IPS-20b (cell line): Measurements from ENCODE around the gene VPS13D.
"Not testable (repeated sequence)": the region's sequence is repeated elsewhere in the genome, so short reads cannot be mapped to it uniquely, and the experiment has no call there.

Experiments
- H3K27ac ChIP-seq: one replicate; pipeline ENCODE4 v1.5.1; 2013; ENCODE audit warnings: low read length
- H3K27me3 ChIP-seq: 2 replicates; pipeline ENCODE4 v1.6.1; 2013; ENCODE audit warnings: mild to moderate bottlenecking, low read length, inconsistent platforms; ENCODE audit not compliant: insufficient read depth
- H3K36me3 ChIP-seq: 2 replicates; pipeline ENCODE4 v1.6.1; 2013; ENCODE audit warnings: low read depth, mild to moderate bottlenecking, inconsistent platforms, low read length, moderate library complexity; ENCODE audit not compliant: insufficient read depth
- H3K4me1 ChIP-seq: 2 replicates; pipeline ENCODE4 v1.6.1; 2013; ENCODE audit warnings: mild to moderate bottlenecking, control low read depth, inconsistent platforms, low read length, moderate library complexity; ENCODE audit not compliant: insufficient read depth
- H3K4me3 ChIP-seq: 2 replicates; pipeline ENCODE4 v1.5.1; 2013; ENCODE audit warnings: mild to moderate bottlenecking, low read length, inconsistent platforms
- H3K9ac ChIP-seq: 2 replicates; pipeline ENCODE4 v1.6.1; 2013; ENCODE audit warnings: low read depth, mild to moderate bottlenecking, inconsistent platforms, low read length, moderate library complexity
- H3K9me3 ChIP-seq: 2 replicates; pipeline ENCODE4 v1.6.1; 2013; ENCODE audit warnings: mild to moderate bottlenecking, low read depth, low read length, inconsistent platforms; ENCODE audit not compliant: insufficient read depth

VPS13D gene

GRCh38 chr1:12451560-12451900 is 221.7 kb downstream of the VPS13D start:
- H3K27ac ChIP-seq, result no peak overlapping the region
- no peaks in the 10 kb centered on the region for H3K36me3 ChIP-seq
- no peak overlapping the region for H3K4me3 ChIP-seq

DNA sequence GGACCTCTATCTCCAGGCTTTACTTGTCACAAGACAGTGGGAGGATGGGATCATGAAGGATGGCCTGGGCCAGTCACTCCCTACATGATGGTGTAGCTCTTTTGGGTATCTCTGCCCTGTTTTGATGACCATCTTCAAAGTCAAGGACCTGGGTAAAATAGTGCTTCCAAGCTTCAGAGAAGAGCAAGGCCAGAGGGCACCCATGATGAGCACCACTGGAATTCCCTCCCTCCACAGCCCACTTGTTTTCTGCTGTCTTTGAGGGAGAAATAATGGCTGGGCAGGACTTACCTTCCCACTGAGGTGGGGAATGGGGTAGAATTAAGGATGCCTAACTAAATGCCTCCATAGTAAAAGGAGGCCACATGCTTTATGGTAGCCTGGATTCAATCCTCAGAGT is 222.4 kb downstream of the VPS13D start:
- Histone ChIP-seq H3K4me1 (peaks cover 16% of the 10 kb centered on the region), H3K4me3 (no peak overlapping the region), H3K27me3 (no peaks in the 10 kb centered on the region), H3K9ac (no peak overlapping the region), H3K36me3 (peaks cover 4% of the 10 kb centered on the region; the same call in 1 of the 2 replicates), H3K9me3 (no peaks in the 10 kb centered on the region), H3K27ac (no peak overlapping the region)

More at GRCh38 chr1:12451560-12451900, 221.7 kb downstream of the VPS13D start:
- Histone ChIP-seq H3K4me1 (peaks cover 16% of the 10 kb centered on the region), H3K9me3 (no peaks in the 10 kb centered on the region), H3K9ac (no peak overlapping the region), H3K27me3 (no peaks in the 10 kb centered on the region)

DNA sequence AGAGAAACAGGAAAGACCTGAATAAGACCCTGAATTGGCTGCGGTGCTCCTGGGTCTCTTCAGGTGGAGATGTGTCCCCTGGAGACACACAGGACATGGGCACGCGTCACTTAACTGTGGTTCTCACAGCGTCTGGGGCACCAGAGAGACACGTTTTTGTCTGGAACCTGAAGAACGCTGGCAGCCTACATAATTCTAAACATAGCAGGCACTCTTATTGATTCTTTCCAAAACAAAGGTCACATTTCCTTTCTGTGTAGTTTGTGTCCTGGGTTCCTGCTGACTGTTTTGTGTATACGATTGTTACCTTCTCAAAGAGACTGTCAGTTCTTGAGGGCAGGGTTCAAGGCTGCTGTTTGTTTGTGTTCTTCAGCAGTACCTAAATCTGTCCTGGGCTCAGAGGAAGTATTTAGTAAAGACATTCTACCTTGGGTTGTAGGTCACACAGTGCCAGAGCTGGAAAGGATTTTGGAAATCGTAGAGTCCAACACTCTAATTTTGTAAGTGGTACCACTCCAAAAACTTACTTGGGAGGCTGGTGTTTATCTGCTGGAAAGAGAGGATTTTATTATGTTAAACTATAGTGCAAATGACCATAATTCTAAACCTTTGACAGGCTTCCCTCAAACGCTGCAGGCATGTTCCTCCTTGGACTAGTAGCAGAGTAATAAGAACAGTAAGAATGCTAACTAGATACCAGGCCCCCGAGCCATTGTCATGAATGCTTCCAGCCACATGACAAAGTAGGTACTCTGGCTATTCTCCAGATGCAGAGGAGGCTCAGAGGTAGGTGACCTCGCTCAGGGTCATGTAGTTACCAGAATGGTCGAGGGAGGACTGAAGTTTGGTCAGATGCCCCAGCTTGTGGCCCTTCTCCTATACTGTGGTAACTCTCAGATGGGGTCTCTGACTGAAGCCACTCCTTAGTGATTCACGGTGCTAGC is 223.8 kb downstream of the VPS13D start:
- H3K27me3 ChIP-seq, result no peaks in the 10 kb centered on the region
- no peak overlapping the region for H3K27ac ChIP-seq
- H3K4me1 ChIP-seq, result peaks cover 10% of the 10 kb centered on the region
- H3K4me3 ChIP-seq, result no peak overlapping the region
- no peak overlapping the region for H3K9ac ChIP-seq
- H3K36me3 ChIP-seq, result peaks cover 4% of the 10 kb centered on the region; the same call in 1 of the 2 replicates
- no peaks in the 10 kb centered on the region for H3K9me3 ChIP-seq

DNA sequence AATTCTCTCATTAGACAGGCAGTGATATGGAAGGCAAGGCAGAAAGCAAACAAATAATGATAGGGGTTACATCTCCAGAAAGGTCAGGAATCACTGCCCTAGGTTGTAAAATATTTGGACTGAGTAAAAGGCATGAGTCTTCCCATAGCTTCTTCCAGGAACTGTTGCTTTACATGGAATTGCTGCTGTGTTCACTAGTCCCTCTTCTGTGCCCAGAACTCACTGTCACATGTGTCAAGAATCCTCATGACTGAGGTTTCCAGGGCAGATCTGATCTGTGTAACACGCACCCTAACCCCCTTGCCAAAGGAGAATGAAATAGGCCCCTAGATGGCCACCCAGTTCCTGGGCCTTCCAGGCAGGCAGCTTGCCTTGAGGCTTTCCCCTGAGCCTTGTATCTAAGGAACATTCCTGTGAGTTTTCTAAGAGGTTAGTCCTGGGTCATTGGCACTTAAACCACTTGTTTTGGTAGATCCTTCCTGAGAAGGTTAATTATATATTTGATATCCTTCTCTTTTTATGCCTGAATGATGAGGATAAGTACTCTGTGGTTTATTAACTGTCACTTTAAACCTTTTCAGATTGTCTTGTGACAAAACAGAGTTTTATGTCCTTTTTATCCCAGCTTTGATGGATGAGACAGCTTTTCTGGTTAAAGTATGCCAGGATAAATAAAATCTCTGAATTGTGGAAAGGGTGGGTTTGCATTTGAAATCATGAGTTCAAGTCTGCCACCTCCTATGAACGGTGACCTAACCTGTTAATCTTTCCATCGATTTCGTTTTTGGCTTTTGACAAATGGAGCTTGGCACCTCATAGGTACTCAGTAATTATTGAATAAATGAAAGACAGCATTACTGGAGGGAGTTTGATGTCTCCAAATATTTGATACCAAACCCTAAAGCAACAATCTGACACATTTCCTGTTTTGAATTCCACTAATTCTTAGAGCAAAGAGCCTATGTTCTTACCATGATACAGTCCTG is 224.9 kb downstream of the VPS13D start:
- no peak overlapping the region for H3K4me3 ChIP-seq
- no peaks in the 10 kb centered on the region for H3K9me3 ChIP-seq
- no peak overlapping the region for H3K9ac ChIP-seq
- peaks cover 4% of the 10 kb centered on the region; the same call in 1 of the 2 replicates for H3K36me3 ChIP-seq
- no peaks in the 10 kb centered on the region for H3K27me3 ChIP-seq
- H3K27ac ChIP-seq, result no peak overlapping the region
- H3K4me1 ChIP-seq, result peaks cover 10% of the 10 kb centered on the region

DNA sequence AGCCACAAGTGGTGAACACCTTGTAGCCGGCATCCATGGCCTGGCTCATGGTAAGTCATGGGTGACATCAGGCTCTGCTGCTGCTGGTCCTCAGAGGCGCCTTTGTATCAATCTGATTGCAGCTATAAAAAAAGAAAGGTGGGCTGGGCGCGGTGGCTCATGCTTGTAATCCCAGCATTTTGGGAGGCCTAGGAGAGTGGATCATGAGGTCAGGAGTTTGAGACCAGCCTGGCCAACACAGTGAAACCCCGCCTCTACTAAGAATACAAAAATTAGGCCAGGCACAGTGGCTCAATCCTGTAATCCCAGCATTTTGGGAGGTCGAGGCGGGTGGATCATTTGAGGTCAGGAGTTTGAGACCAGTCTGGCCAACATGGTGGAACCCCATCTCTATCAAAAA is 226.3 kb downstream of the VPS13D start:
- not testable (repeated sequence) for H3K4me1 ChIP-seq, H3K27me3 ChIP-seq, H3K9me3 ChIP-seq, H3K27ac ChIP-seq, H3K36me3 ChIP-seq, H3K9ac ChIP-seq, H3K4me3 ChIP-seq

DNA sequence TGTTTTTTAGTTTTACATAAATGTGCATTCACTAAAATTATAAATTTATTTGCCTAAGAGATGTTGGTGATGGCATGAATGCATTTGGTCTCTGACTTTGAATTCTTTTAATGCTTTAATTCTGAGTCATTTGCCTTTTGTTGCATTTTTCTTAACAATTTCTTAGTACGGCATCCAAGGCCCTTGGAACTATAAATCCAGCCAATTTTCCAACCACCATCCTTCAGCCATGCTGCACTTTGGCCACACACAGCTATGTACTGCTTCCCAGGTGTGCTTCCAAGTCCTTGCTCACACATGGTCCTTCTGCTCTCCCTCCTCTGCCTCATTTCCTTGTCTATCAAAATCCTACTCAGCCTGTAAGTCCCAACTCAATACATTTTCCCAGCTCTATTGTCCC is 227.1 kb downstream of the VPS13D start:
- Histone ChIP-seq H3K9me3 (no peaks in the 10 kb centered on the region), H3K36me3 (peaks cover 4% of the 10 kb centered on the region; the same call in 1 of the 2 replicates), H3K27ac (no peak overlapping the region), H3K27me3 (no peaks in the 10 kb centered on the region), H3K4me1 (peaks cover 10% of the 10 kb centered on the region), H3K4me3 (no peak overlapping the region), H3K9ac (no peak overlapping the region)

GRCh38 chr1:12457771-12458170 is 227.9 kb downstream of the VPS13D start:
- Histone ChIP-seq H3K4me1 (peaks cover 10% of the 10 kb centered on the region), H3K27ac (no peak overlapping the region), H3K9ac (no peak overlapping the region), H3K27me3 (no peaks in the 10 kb centered on the region), H3K4me3 (no peak overlapping the region), H3K36me3 (peaks cover 4% of the 10 kb centered on the region; the same call in 1 of the 2 replicates), H3K9me3 (no peaks in the 10 kb centered on the region)

GRCh38 chr1:12458571-12458970 is 228.7 kb downstream of the VPS13D start:
- no peak overlapping the region for H3K9ac ChIP-seq
- H3K9me3 ChIP-seq, result no peaks in the 10 kb centered on the region
- peaks cover 8% of the 10 kb centered on the region for H3K4me1 ChIP-seq
- no peak overlapping the region for H3K27ac ChIP-seq
- H3K36me3 ChIP-seq, result peaks cover 4% of the 10 kb centered on the region; the same call in 1 of the 2 replicates
- H3K27me3 ChIP-seq, result no peaks in the 10 kb centered on the region
- H3K4me3 ChIP-seq, result no peak overlapping the region

- Histone ChIP-seq H3K27me3 (no peaks in the 10 kb centered on the region), H3K4me3 (no peak overlapping the region), H3K27ac (no peak overlapping the region), H3K9me3 (no peaks in the 10 kb centered on the region), H3K9ac (no peak overlapping the region), H3K4me1 (no peaks in the 10 kb centered on the region), H3K36me3 (peaks cover 6% of the 10 kb centered on the region; the same call in 1 of the 2 replicates)
Observed at GRCh38 chr1:12460121-12460520, 230.3 kb downstream of the VPS13D start.

- Histone ChIP-seq H3K27me3 (no peaks in the 10 kb centered on the region), H3K27ac (no peak overlapping the region), H3K4me3 (no peak overlapping the region), H3K9me3 (no peaks in the 10 kb centered on the region), H3K36me3 (peaks cover 9% of the 10 kb centered on the region; the same call in 1 of the 2 replicates), H3K9ac (no peak overlapping the region), H3K4me1 (no peaks in the 10 kb centered on the region)
Observed at GRCh38 chr1:12460911-12461621, 231.2 kb downstream of the VPS13D start.

GRCh38 chr1:12461754-12462153 is 231.9 kb downstream of the VPS13D start:
- no peak overlapping the region for H3K27ac ChIP-seq

More at GRCh38 chr1:12461754-12462153, 231.9 kb downstream of the VPS13D start:
- H3K27me3 ChIP-seq, result no peaks in the 10 kb centered on the region
- H3K4me3 ChIP-seq, result no peak overlapping the region
- peaks cover 9% of the 10 kb centered on the region; the same call in 1 of the 2 replicates for H3K36me3 ChIP-seq
- no peaks in the 10 kb centered on the region for H3K9me3 ChIP-seq
- H3K9ac ChIP-seq, result no peak overlapping the region
- H3K4me1 ChIP-seq, result no peaks in the 10 kb centered on the region
